ENCODE measurements around the gene ALK.

The ALK gene

DNA sequence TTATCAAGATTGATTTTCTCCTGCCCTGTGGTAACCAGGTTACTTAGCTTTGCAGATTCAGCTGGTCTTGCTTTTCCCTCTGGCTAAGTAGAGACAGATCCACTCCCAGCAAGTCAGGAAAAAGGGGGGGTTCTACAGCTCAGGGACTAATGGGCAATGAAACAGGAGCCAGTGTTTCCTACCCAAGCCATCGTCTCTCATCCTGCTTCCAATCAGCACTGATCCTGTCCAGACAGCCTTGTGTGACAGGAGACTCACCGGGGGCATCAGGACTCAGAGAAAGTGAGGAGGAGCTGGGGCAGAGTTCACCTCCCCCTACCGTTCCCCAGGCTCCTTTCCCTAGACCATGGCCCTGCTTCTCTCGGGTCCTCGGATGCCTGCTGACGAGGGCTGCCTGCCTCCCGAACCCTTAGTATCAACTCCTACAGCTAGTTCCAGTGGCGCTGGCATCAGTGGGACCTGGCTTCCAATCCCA, 307.6 kb downstream of the ALK start:
- H3K9me3 ChIP-seq: no peaks in the 10 kb centered on the region
- no peak for DNase-seq
- no peaks in the 10 kb centered on the region for H3K27me3 ChIP-seq
- no peaks in the 10 kb centered on the region for H3K36me3 ChIP-seq
- TF ChIP-seq CTCF (IDR thresholded peaks at IDR 0.05): no peak
- no peaks in the 10 kb centered on the region for H3K4me1 ChIP-seq
- no peak overlapping the region for H3K27ac ChIP-seq
- H3K4me3 ChIP-seq: no peak overlapping the region
- intact Hi-C loops (cut with DNase I; ENCODE audit: low total_unique reads): no loop called here

GRCh38 chr2:29613067-29613466, 308.3 kb downstream of the ALK start:
- intact Hi-C loops (cut with DNase I; ENCODE audit: low total_unique reads): no loop called here
- no peak for DNase-seq

GRCh38 chr2:29612568-29612967, 308.8 kb downstream of the ALK start:
- Histone ChIP-seq H3K4me1 (no peaks in the 10 kb centered on the region), H3K9me3 (no peaks in the 10 kb centered on the region), H3K4me3 (no peak overlapping the region), H3K27me3 (no peaks in the 10 kb centered on the region), H3K36me3 (no peaks in the 10 kb centered on the region), H3K27ac (no peak overlapping the region)
- intact Hi-C loops (cut with DNase I; ENCODE audit: low total_unique reads): no loop called here
- no peak for TF ChIP-seq CTCF (IDR thresholded peaks at IDR 0.05)
- DNase-seq: no peak

More at GRCh38 chr2:29613067-29613466, 308.3 kb downstream of the ALK start:
- no peaks in the 10 kb centered on the region for H3K4me1 ChIP-seq
- no peaks in the 10 kb centered on the region for H3K27me3 ChIP-seq
- TF ChIP-seq CTCF (IDR thresholded peaks at IDR 0.05): no peak
- no peak overlapping the region for H3K4me3 ChIP-seq
- H3K9me3 ChIP-seq: no peaks in the 10 kb centered on the region
- no peaks in the 10 kb centered on the region for H3K36me3 ChIP-seq
- no peak overlapping the region for H3K27ac ChIP-seq

- DNase-seq: no peak
- no peak overlapping the region for H3K4me3 ChIP-seq
- H3K27ac ChIP-seq: no peak overlapping the region
- intact Hi-C loops (cut with DNase I; ENCODE audit: low total_unique reads): no loop called here
- H3K4me1 ChIP-seq: peaks cover 0 to 1% (median 0%) of the 10 kb centered on the region in 4 donors
- H3K36me3 ChIP-seq: no peaks in the 10 kb centered on the region
- no peak for TF ChIP-seq CTCF (IDR thresholded peaks at IDR 0.05)
- H3K27me3 ChIP-seq: no peaks in the 10 kb centered on the region
- H3K9me3 ChIP-seq: no peaks in the 10 kb centered on the region
Observed at GRCh38 chr2:29611850-29612249, 309.5 kb downstream of the ALK start.

GRCh38 chr2:29611261-29611660, 310.1 kb downstream of the ALK start:
- Histone ChIP-seq H3K27ac (no peak overlapping the region), H3K4me1 (peaks cover 0 to 7% (median 0%) of the 10 kb centered on the region in 4 donors), H3K36me3 (no peaks in the 10 kb centered on the region), H3K4me3 (no peak overlapping the region), H3K9me3 (no peaks in the 10 kb centered on the region), H3K27me3 (no peaks in the 10 kb centered on the region)
- no peak for DNase-seq
- intact Hi-C loops (cut with DNase I; ENCODE audit: low total_unique reads): no loop called here
- no peak for TF ChIP-seq CTCF (IDR thresholded peaks at IDR 0.05)

GRCh38 chr2:29610569-29610968, 310.8 kb downstream of the ALK start:
- intact Hi-C loops (cut with DNase I; ENCODE audit: low total_unique reads): no loop called here
- Histone ChIP-seq H3K36me3 (no peaks in the 10 kb centered on the region), H3K27ac (no peak overlapping the region), H3K9me3 (no peaks in the 10 kb centered on the region), H3K27me3 (no peaks in the 10 kb centered on the region), H3K4me3 (no peak overlapping the region), H3K4me1 (peaks cover 0 to 14% (median 0%) of the 10 kb centered on the region in 4 donors)
- DNase-seq: no peak
- no peak for TF ChIP-seq CTCF (IDR thresholded peaks at IDR 0.05)

Measured in tibial artery (tissue), 4 donors.